SU-DHL-6 (cell line): ENCODE measurements around the gene YES1.

Source experiments
- H2AFZ ChIP-seq: fragments of 200-600 bp; sonication (generic); 2 replicates; pipeline ENCODE4 v1.6.1; 2014; ENCODE audit warnings: low read depth, mild to moderate bottlenecking, moderate library complexity, mixed read lengths, antibody characterized with exemption, low read length; ENCODE audit not compliant: severe bottlenecking
- H3F3A ChIP-seq: fragments of 200-600 bp; shearing (Covaris generic); 2 replicates; pipeline ENCODE4 v1.6.0; 2016; ENCODE audit warnings: antibody characterized with exemption, mild to moderate bottlenecking; ENCODE audit not compliant: insufficient read depth
- H3K27ac ChIP-seq: fragments of 200-600 bp; sonication (generic); 2 replicates; pipeline ENCODE4 v1.5.1; 2016; ENCODE audit warnings: low read depth, mild to moderate bottlenecking, low read length, moderate library complexity, mixed read lengths
- H3K27me3 ChIP-seq: fragments of 200-600 bp; sonication (generic), shearing (Covaris generic); 2 replicates; pipeline ENCODE4 v1.6.0; 2014; ENCODE audit warnings: mild to moderate bottlenecking, low read length
- H3K36me3 ChIP-seq: fragments of 200-600 bp; sonication (generic); 2 replicates; pipeline ENCODE4 v1.6.1; 2014; ENCODE audit warnings: mild to moderate bottlenecking, low read length, mixed read lengths
- H3K4me2 ChIP-seq: fragments of 300-600, 200-600 bp; shearing (Covaris generic), sonication (generic); 2 replicates; pipeline ENCODE4 v1.6.0; 2014; ENCODE audit warnings: low read length, low read depth, mild to moderate bottlenecking; ENCODE audit not compliant: poor library complexity, severe bottlenecking
- H3K4me3 ChIP-seq: fragments of 200-600 bp; sonication (generic); 2 replicates; pipeline ENCODE4 v1.5.1; 2014; ENCODE audit warnings: antibody characterized with exemption, low read length, mild to moderate bottlenecking, mixed read lengths; ENCODE audit not compliant: insufficient read depth, poor library complexity, severe bottlenecking
- H3K79me2 ChIP-seq: fragments of 200-600 bp; sonication (generic); 2 replicates; pipeline ENCODE4 v1.6.1; 2014; ENCODE audit warnings: mild to moderate bottlenecking, low read length, moderate library complexity; ENCODE audit not compliant: insufficient read depth
- H3K9ac ChIP-seq: fragments of 200-600 bp; sonication (generic); 2 replicates; pipeline ENCODE4 v1.7.0; 2014; ENCODE audit warnings: mild to moderate bottlenecking, low read length
- H3K9me2 ChIP-seq: fragments of 200-600 bp; sonication (generic); replicated peaks from 2 replicates; pipeline ENCODE4 v1.6.1; 2014; ENCODE audit warnings: low read length; ENCODE audit not compliant: insufficient read depth
- H3K9me3 ChIP-seq: fragments of 200-600 bp; sonication (generic); 2 replicates; pipeline ENCODE4 v1.6.1; 2014; ENCODE audit warnings: low read length, mixed read lengths; ENCODE audit not compliant: insufficient read depth
- H4K20me1 ChIP-seq: fragments of 200-600 bp; sonication (generic); 2 replicates; pipeline ENCODE4 v1.6.1; 2014; ENCODE audit warnings: low read depth, mild to moderate bottlenecking, antibody characterized with exemption, low read length, moderate library complexity, mixed read lengths
- EZH2phosphoT487 ChIP-seq: fragments of 200-600 bp; sonication (generic), shearing (Covaris generic); conservative IDR thresholded peaks from 2 replicates; pipeline ENCODE4 v1.6.1; 2018; ENCODE audit warnings: mild to moderate bottlenecking, antibody characterized with exemption, low read length, moderate library complexity, mixed read lengths
- TF ChIP-seq, protein P1 (sequence below): fragments of 200-600 bp; sonication (generic); IDR thresholded peaks from one replicate; pipeline ENCODE4 v1.5.1; 2017; ENCODE audit warnings: antibody characterized with exemption, mild to moderate bottlenecking, low read length, moderate library complexity; ENCODE audit not compliant: insufficient read depth, poor library complexity, severe bottlenecking

YES1 gene

DNA sequence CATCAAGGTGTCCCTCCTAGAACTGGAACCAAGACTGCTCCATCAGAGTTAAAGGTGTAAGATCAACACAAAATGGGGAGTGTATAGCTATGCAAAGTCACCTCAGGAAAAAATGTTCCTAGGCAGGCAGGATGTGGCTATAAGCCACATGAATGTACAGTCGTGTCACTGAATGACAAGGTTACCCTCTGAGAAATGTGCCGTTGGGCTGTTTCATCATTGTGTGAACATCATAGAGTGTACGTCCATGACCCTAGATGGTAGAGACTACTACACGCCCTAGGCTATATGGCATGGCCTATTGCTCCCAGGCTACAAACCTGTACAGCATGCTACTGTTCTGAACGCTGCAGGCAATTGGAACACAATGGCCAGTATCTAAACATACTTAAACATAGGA lies 130.1 kb downstream of the YES1 start:
- no peaks in the 10 kb centered on the region for H3K36me3 ChIP-seq
- H3K4me3 ChIP-seq: no peak overlapping the region
- H3K9ac ChIP-seq: no peak overlapping the region
- H4K20me1 ChIP-seq: no peaks in the 10 kb centered on the region
- no peaks in the 10 kb centered on the region for H3K79me2 ChIP-seq
- no peaks in the 10 kb centered on the region for H3K9me2 ChIP-seq
- H3K4me2 ChIP-seq: no peak overlapping the region
- no peak for TF ChIP-seq EZH2phosphoT487
- TF ChIP-seq, protein P1, sequence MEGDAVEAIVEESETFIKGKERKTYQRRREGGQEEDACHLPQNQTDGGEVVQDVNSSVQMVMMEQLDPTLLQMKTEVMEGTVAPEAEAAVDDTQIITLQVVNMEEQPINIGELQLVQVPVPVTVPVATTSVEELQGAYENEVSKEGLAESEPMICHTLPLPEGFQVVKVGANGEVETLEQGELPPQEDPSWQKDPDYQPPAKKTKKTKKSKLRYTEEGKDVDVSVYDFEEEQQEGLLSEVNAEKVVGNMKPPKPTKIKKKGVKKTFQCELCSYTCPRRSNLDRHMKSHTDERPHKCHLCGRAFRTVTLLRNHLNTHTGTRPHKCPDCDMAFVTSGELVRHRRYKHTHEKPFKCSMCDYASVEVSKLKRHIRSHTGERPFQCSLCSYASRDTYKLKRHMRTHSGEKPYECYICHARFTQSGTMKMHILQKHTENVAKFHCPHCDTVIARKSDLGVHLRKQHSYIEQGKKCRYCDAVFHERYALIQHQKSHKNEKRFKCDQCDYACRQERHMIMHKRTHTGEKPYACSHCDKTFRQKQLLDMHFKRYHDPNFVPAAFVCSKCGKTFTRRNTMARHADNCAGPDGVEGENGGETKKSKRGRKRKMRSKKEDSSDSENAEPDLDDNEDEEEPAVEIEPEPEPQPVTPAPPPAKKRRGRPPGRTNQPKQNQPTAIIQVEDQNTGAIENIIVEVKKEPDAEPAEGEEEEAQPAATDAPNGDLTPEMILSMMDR: no peak
- H3K27me3 ChIP-seq: no peaks in the 10 kb centered on the region
- peaks cover 7% of the 10 kb centered on the region; the same call in 1 of the 2 replicates for H3F3A ChIP-seq
- no peaks in the 10 kb centered on the region for H3K9me3 ChIP-seq
- H3K27ac ChIP-seq: no peak overlapping the region
- H2AFZ ChIP-seq: no peak overlapping the region

DNA sequence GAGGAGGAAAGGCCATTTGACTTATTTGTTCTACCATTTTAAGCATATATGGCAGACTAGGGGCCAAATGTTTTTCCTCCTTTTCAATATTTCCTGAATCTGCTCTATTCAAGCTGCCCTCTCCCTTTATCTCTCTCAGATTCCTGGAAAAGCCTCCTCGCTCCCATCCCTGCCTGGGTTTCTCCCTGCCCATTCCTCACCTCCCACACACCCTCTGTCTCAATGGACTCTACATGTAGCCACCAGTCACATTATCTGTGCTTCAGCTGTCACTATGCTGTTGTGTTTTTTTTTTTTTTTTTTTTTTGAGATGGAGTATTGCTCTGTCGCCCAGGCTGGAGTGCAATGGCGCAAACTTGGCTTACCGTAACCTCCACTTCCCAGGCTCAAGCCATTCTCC lies 131.7 kb downstream of the YES1 start:
- Histone ChIP-seq H3K4me3 (no peak overlapping the region), H3K9ac (no peak overlapping the region), H3K27me3 (no peaks in the 10 kb centered on the region), H2AFZ (no peak overlapping the region), H3K27ac (no peak overlapping the region), H3K4me2 (no peak overlapping the region), H3K36me3 (no peaks in the 10 kb centered on the region), H3K9me2 (no peaks in the 10 kb centered on the region), H3K9me3 (no peaks in the 10 kb centered on the region), H4K20me1 (no peaks in the 10 kb centered on the region), H3F3A (peaks cover 14% of the 10 kb centered on the region), H3K79me2 (no peaks in the 10 kb centered on the region)
- no peak for TF ChIP-seq EZH2phosphoT487
- TF ChIP-seq, protein P1: no peak

DNA sequence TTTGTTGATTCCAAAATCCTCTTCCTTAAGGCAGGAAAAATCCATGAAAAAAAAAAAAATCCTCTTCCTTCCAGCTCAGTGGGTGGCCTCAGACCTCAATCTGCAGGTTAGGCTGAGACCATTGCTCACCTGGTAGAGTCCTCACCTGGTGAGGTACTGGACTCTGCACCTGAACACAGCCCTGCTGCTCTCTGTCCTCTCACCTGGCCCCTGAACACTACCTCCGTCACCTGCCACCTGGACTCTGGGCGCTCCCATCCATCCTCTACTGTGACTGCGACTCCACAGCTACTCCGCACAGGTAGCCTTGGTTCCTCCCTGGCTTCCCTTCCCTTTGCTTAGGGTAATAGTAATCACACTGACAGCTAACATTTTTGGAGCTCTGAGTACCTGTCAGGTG lies 132.5 kb downstream of the YES1 start:
- Histone ChIP-seq H2AFZ (no peak overlapping the region), H3K9me2 (no peaks in the 10 kb centered on the region), H3K4me3 (no peak overlapping the region), H3K27ac (no peak overlapping the region), H3K4me2 (no peak overlapping the region), H3F3A (peaks cover 18% of the 10 kb centered on the region), H3K79me2 (no peaks in the 10 kb centered on the region), H4K20me1 (no peaks in the 10 kb centered on the region), H3K9ac (no peak overlapping the region), H3K9me3 (no peaks in the 10 kb centered on the region), H3K27me3 (no peaks in the 10 kb centered on the region), H3K36me3 (0 out of 2 replicates have a peak, but pooled peaks cover 2% of the 10 kb centered on the region)
- no peak for TF ChIP-seq EZH2phosphoT487
- TF ChIP-seq, protein P1: no peak
